Fibroblast of lung (primary cell): ENCODE data around the gene DLGAP1. TPM values are rescaled to one million over a fixed set of nuclear protein-coding genes. Genes with fewer than 3 reads are reported as not detected.

Experiments used
- DNase-seq, 2 donors: peaks; one replicate each; pipeline versions ENCODE4 v3.0.0 to v3.0.0-alpha.2; 2010; ENCODE audit warnings: low read depth in 2 of 2
- H2AFZ ChIP-seq: 2 replicates; pipeline ENCODE4 v1.5.1; 2012; ENCODE audit warnings: low read length, control low read depth, inconsistent platforms
- H3K27ac ChIP-seq: 2 replicates; pipeline ENCODE4 v1.5.1; 2011; ENCODE audit warnings: low read length, control low read depth; ENCODE audit not compliant: insufficient read depth
- H3K27me3 ChIP-seq: 2 replicates; pipeline ENCODE4 v1.5.1; 2011; ENCODE audit warnings: mild to moderate bottlenecking, low read length; ENCODE audit not compliant: control insufficient read depth, insufficient read depth
- H3K36me3 ChIP-seq: 2 replicates; pipeline ENCODE4 v1.5.1; 2011; ENCODE audit warnings: low read length; ENCODE audit not compliant: control insufficient read depth, insufficient read depth
- H3K4me1 ChIP-seq: 2 replicates; pipeline ENCODE4 v1.5.1; 2011; ENCODE audit warnings: low read length; ENCODE audit not compliant: control insufficient read depth, insufficient read depth; ENCODE audit errors: extremely low read depth
- H3K4me2 ChIP-seq: 2 replicates; pipeline ENCODE4 v1.5.1; 2011; ENCODE audit warnings: low read length, control low read depth; ENCODE audit not compliant: insufficient read depth; ENCODE audit errors: extremely low read depth
- H3K4me3 ChIP-seq, 4 experiments: fragments of 200-600 bp in 1 of 4; sonication (generic) in 1 of 4; replicated peaks in 1 of 4; 2 replicates each; pipeline ENCODE4 v1.5.1; 2011 to 2016; ENCODE audit warnings: low read length in 4 of 4, low read depth in 3 of 4, mild to moderate bottlenecking in 3 of 4, control low read depth in 2 of 4, inconsistent platforms in 1 of 4, mixed read lengths in 1 of 4; ENCODE audit not compliant: insufficient read depth in 1 of 4; ENCODE audit errors: control extremely low read depth in 1 of 4
- H3K79me2 ChIP-seq: 2 replicates; pipeline ENCODE4 v1.5.1; 2012; ENCODE audit warnings: mild to moderate bottlenecking, low read length, inconsistent platforms; ENCODE audit not compliant: control insufficient read depth, insufficient read depth
- H3K9ac ChIP-seq: 2 replicates; pipeline ENCODE4 v1.5.1; 2011; ENCODE audit warnings: mild to moderate bottlenecking, low read length, control low read depth; ENCODE audit not compliant: insufficient read depth
- H3K9me3 ChIP-seq: 2 replicates; pipeline ENCODE4 v1.5.1; 2012; ENCODE audit warnings: low read depth, low read length; ENCODE audit not compliant: control insufficient read depth, insufficient read depth
- H4K20me1 ChIP-seq: 2 replicates; pipeline ENCODE4 v1.5.1; 2011; ENCODE audit warnings: low read length; ENCODE audit not compliant: control insufficient read depth, insufficient read depth; ENCODE audit errors: extremely low read depth
- CTCF ChIP-seq, 2 donors: IDR thresholded peaks in 1 of 2; conservative IDR thresholded peaks in 1 of 2; 1 replicate in 1 of 2; 2 replicates in 1 of 2; pipeline ENCODE4 v1.5.1; 2011 to 2012; ENCODE audit warnings: low read length in 2 of 2, control low read depth in 1 of 2, inconsistent platforms in 1 of 2, low read depth in 1 of 2, mild to moderate bottlenecking in 1 of 2
- EZH2 ChIP-seq: IDR thresholded peaks from 2 replicates; pipeline ENCODE4 v1.5.1; 2012; ENCODE audit warnings: low read length, control low read depth, mild to moderate bottlenecking; ENCODE audit errors: missing control alignments
- polyA plus RNA-seq, 2 donors: library from polyadenylated mRNA; depleted of rRNA in 1 of 2; stranded (reverse) in 1 of 2; unstranded in 1 of 2; fragments of >200 nt; gene quantifications; 2 replicates each; pipeline ENCODE4 v1.2.1, GENCODE V29; 2011 to 2012; ENCODE audit warnings: missing spikeins in 1 of 2
- total RNA-seq: library from RNA; depleted of rRNA; stranded (reverse); fragments of >200 nt; gene quantifications from 2 replicates; pipeline ENCODE4 v1.2.1, GENCODE V29; 2014

The DLGAP1 gene
- total and polyA plus RNA-seq, 2 donors (not counting 1 experiment from before 2014, with no cell fraction given), result 0.16 to 0.17 TPM

- H4K20me1 ChIP-seq, result no peaks in the 10 kb centered on the region
- H3K36me3 ChIP-seq, result no peaks in the 10 kb centered on the region
- no peak overlapping the region for H3K4me3 ChIP-seq
- no peaks in the 10 kb centered on the region for H3K4me1 ChIP-seq
- no peak for DNase-seq
- no peaks in the 10 kb centered on the region for H3K79me2 ChIP-seq
- H3K27ac ChIP-seq, result no peak overlapping the region
- H3K9me3 ChIP-seq, result no peaks in the 10 kb centered on the region
- TF ChIP-seq CTCF (conservative IDR thresholded peaks at IDR 0.05 in 1 of 2, IDR thresholded peaks at IDR 0.05 in 1 of 2; ENCODE audit: low read depth in 1 of 2, low read length in 2 of 2) (no peak), EZH2 (no peak)
- no peak overlapping the region for H3K4me2 ChIP-seq
- H2AFZ ChIP-seq, result no peak overlapping the region
- no peaks in the 10 kb centered on the region for H3K27me3 ChIP-seq
- H3K9ac ChIP-seq, result no peak overlapping the region
Measured at GRCh38 chr18:4283746-4284291, 171.3 kb downstream of the DLGAP1 start.

- no peak overlapping the region for H3K4me3 ChIP-seq
- H4K20me1 ChIP-seq, result no peaks in the 10 kb centered on the region
- H3K79me2 ChIP-seq, result no peaks in the 10 kb centered on the region
- no peak for TF ChIP-seq CTCF (conservative IDR thresholded peaks at IDR 0.05 in 1 of 2, IDR thresholded peaks at IDR 0.05 in 1 of 2; ENCODE audit: low read depth in 1 of 2, low read length in 2 of 2)
- TF ChIP-seq EZH2, result no peak
- H3K27ac ChIP-seq, result no peak overlapping the region
- H3K36me3 ChIP-seq, result no peaks in the 10 kb centered on the region
- H3K27me3 ChIP-seq, result no peaks in the 10 kb centered on the region
- H3K4me1 ChIP-seq, result no peaks in the 10 kb centered on the region
- no peak for DNase-seq
- H3K9ac ChIP-seq, result no peak overlapping the region
- no peak overlapping the region for H2AFZ ChIP-seq
- no peak overlapping the region for H3K4me2 ChIP-seq
- H3K9me3 ChIP-seq, result no peaks in the 10 kb centered on the region
Measured at GRCh38 chr18:4282954-4283353, 172.2 kb downstream of the DLGAP1 start.

GRCh38 chr18:4276953-4277585, 178.0 kb downstream of the DLGAP1 start:
- no peak overlapping the region for H3K9ac ChIP-seq
- no peak for DNase-seq
- H3K4me2 ChIP-seq, result no peak overlapping the region
- H3K9me3 ChIP-seq, result no peaks in the 10 kb centered on the region
- H3K4me3 ChIP-seq, result no peak overlapping the region
- no peak overlapping the region for H3K27ac ChIP-seq
- H3K4me1 ChIP-seq, result no peaks in the 10 kb centered on the region
- TF ChIP-seq EZH2, result no peak
- TF ChIP-seq CTCF (conservative IDR thresholded peaks at IDR 0.05 in 1 of 2, IDR thresholded peaks at IDR 0.05 in 1 of 2; ENCODE audit: low read depth in 1 of 2, low read length in 2 of 2), result no peak
- no peaks in the 10 kb centered on the region for H3K36me3 ChIP-seq
- H4K20me1 ChIP-seq, result no peaks in the 10 kb centered on the region
- H3K79me2 ChIP-seq, result no peaks in the 10 kb centered on the region
- H2AFZ ChIP-seq, result no peak overlapping the region
- no peaks in the 10 kb centered on the region for H3K27me3 ChIP-seq
